Suprapubic skin (tissue), 3 donors: ENCODE results near the gene FRK.
"Not testable (repeated sequence)": the region's sequence is repeated elsewhere in the genome, so short reads cannot be mapped to it uniquely, and the experiment has no call there.

Experiments used
- CTCF ChIP-seq, 2 donors: fragments of 200-600 bp in 1 of 2; fragments of 450-650 bp in 1 of 2; sonication (generic) in 1 of 2; IDR thresholded peaks; one replicate each; pipeline ENCODE4 v1.5.1; 2016 to 2019; ENCODE audit warnings: antibody characterized with exemption in 2 of 2, mild to moderate bottlenecking in 1 of 2, moderate library complexity in 1 of 2
- POLR2A ChIP-seq, 2 donors: fragments of 450-650 bp; IDR thresholded peaks; one replicate each; pipeline ENCODE4 v1.6.1; 2017; ENCODE audit warnings: antibody characterized with exemption in 2 of 2, mild to moderate bottlenecking in 2 of 2, moderate library complexity in 2 of 2

GRCh38 chr6:115928000-115928399 lies 132.7 kb downstream of the FRK start:
- TF ChIP-seq CTCF, POLR2A (IDR thresholded peaks at IDR 0.05): not testable (repeated sequence)
